ENCODE data around the gene ADGRE3.

The ADGRE3 gene

GRCh38 chr19:14575428-14575980, 99.1 kb downstream of the ADGRE3 start:
- no peak for DNase-seq
- Histone ChIP-seq H3K27me3 (ENCODE audit: insufficient read depth, low read depth, severe bottlenecking) (no peaks in the 10 kb centered on the region), H3K4me3 (ENCODE audit: low read depth, low read length) (no peak overlapping the region), H3K9me3 (ENCODE audit: severe bottlenecking) (no peaks in the 10 kb centered on the region), H3K27ac (no peak overlapping the region), H3K36me3 (no peaks in the 10 kb centered on the region)
- no peak for TF ChIP-seq CTCF (IDR thresholded peaks at IDR 0.05; ENCODE audit: low read depth, low read length)

GRCh38 chr19:14571695-14572490, 102.8 kb downstream of the ADGRE3 start, which contains the start of gene NDUFB7:
NDUFB7 (minus strand) TSS chr19:14572066; CDS start chr19:14572000, 66 bp downstream.
- Histone ChIP-seq H3K27me3 (ENCODE audit: insufficient read depth, low read depth, severe bottlenecking) (no peaks in the 10 kb centered on the region), H3K4me3 (ENCODE audit: low read depth, low read length) (peak within 1 kb of the TSS; percentile 85), H3K9me3 (ENCODE audit: severe bottlenecking) (no peaks in the 10 kb centered on the region), H3K36me3 (peaks cover 4% of the 10 kb centered on the region), H3K27ac (peak within 1 kb of the TSS; percentile 91)
- peak; percentile 93 for TF ChIP-seq CTCF (IDR thresholded peaks at IDR 0.05; ENCODE audit: low read depth, low read length)
- peak; percentile 93 for DNase-seq

- no peaks in the 10 kb centered on the region for H3K27me3 ChIP-seq (ENCODE audit: insufficient read depth, low read depth, severe bottlenecking)
- no peak overlapping the region; the same call in 1 of the 2 replicates for H3K27ac ChIP-seq
- DNase-seq: no peak
- H3K36me3 ChIP-seq: peaks cover 9% of the 10 kb centered on the region
- peak overlapping the region; percentile 85 for H3K4me3 ChIP-seq (ENCODE audit: low read depth, low read length)
- H3K9me3 ChIP-seq (ENCODE audit: severe bottlenecking): no peaks in the 10 kb centered on the region
- TF ChIP-seq CTCF (IDR thresholded peaks at IDR 0.05; ENCODE audit: low read depth, low read length): no peak
These were observed 103.6 kb downstream of the ADGRE3 start for GRCh38 chr19:14570864-14571527.
